NAMALWA (cell line): ENCODE data around the gene ADAMTS17.

ENCODE experiments used
- DNase-seq: peaks from one replicate; pipeline ENCODE4 v3.0.0-alpha.2; 2015; ENCODE audit warnings: low spot score

ADAMTS17 gene

GRCh38 chr15:100201376-100202280 lies 140.1 kb downstream of the ADAMTS17 start:
- DNase-seq: peak; percentile 54

DNA sequence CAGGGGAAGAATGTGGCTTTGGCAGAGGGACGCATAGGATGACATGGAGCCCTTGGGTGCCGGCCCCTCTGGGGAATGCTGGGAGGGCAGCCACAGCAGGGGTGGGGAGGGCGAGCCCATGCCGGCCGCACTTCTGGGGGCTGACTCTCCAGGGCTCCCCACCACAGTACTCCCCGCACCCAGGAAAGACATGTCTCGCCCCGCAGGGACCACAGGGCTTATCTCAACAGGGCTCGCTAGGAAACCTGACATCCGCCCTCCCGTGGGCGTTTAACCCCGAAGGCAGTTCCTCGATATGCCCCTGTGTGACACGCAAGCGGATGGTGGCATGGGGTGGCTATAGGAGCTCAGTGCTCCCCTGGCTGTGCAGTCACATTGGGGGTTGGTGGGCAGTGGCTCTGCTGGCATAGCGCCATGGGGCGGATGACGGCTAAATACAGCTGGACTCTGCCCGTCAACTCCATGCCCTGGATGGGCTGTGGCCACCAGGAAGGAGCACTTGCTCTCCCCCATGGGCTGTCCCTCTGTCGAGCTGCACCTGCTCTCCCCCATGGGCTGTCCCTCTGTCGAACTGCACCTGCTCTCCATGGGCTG lies 141.4 kb downstream of the ADAMTS17 start:
- no peak for DNase-seq

DNA sequence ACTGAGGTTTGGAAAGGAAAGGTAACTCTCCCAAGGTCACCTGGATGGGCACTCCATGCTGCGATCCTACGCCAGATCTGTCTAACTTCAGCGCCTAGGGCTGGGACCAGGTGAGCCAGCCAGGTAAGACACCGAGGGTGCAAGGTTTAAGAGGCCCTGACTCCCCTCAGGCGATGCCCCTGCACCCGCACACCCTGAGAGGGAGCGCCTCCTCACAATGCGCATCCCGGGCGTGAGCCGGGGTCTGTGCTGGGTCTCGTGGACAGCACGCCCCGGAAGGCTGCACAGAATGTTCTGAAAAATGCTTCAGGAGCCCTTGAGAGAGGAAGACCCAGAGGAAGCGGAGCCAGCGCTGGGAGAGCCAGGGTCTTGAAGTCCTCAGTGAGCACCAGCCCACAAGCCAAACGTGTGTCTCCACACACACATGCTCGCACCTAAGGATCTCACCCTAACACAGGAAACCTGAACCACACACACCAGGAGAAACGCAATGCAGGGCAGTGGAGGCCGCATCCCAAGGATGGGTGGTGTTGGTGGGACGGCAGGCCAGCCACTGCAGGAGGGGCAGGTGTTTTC lies 142.0 kb downstream of the ADAMTS17 start:
- no peak for DNase-seq

DNA sequence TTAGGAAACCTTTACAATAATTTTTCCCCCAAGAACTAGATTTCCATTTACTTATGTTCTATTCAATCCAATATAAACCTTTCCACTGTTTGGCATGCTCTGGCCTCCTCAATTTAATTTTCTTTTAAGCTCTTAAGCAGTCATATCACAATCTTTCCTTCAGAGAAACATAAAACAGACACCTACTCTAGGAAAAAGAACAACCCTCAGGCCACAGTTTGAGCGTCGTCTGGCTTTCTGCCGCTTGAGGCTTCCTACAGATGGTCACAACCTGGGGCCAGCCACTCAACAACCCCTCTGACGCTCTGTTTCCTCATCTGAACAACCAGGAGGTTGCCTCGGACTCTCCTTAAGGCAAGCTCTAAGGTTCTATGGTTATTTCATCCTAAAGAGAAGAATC lies 143.3 kb downstream of the ADAMTS17 start:
- no peak for DNase-seq

DNA sequence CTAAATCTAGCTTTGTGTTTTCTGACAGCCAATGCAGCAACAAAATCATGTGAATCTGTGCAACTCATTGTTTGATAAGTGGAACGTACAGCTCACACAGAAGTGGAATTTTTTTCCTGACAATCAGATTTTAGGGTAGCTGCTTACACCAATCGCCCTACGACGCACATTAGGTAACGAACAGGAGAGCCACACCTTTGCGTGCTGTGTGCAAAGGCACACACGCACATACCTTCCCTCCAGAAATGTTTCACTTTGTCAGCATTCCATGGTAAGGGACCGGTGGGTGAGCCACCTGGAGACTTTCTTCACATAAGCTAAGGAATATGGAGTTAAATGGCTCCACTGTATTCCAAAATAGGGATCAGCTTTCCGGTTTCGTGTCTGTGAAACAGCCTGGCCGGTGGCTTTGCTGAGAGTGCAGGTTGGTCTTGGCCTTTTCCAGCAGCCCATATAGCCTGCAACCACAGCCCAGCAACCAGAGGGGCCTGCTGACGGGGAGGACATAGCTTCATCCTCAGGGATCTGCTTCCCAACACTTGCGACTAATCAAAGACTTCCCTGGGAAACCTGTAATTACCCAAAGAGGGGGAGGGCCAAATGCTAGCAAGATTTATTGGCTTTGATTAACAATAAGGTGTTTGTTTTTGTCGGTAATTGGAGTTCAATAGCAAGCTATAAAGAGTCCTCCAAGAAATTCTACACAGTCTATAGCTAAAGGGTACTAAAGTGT lies 145.3 kb downstream of the ADAMTS17 start:
- DNase-seq: no peak

DNA sequence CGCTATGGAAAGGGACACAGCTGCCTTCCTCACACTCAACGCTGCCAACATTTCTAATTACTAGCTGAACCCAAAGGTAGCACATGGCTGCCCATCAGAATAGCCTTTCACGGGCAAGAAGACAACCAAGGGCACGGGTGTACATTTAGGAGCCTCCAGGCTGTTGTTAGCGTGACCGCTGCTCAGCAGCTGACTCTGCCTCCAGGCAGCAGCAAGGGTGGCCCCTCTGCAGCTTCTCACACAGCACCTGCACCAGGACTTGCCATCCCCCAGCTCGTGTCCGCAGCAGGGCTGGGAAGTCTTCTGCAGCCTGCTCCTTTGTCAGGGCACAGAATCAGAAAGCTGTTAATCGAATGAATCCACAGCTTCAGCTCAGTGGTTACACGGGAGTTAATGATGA lies 146.8 kb downstream of the ADAMTS17 start:
- DNase-seq: no peak

- DNase-seq: no peak
Observed at GRCh38 chr15:100193277-100193860, 148.4 kb downstream of the ADAMTS17 start.

DNA sequence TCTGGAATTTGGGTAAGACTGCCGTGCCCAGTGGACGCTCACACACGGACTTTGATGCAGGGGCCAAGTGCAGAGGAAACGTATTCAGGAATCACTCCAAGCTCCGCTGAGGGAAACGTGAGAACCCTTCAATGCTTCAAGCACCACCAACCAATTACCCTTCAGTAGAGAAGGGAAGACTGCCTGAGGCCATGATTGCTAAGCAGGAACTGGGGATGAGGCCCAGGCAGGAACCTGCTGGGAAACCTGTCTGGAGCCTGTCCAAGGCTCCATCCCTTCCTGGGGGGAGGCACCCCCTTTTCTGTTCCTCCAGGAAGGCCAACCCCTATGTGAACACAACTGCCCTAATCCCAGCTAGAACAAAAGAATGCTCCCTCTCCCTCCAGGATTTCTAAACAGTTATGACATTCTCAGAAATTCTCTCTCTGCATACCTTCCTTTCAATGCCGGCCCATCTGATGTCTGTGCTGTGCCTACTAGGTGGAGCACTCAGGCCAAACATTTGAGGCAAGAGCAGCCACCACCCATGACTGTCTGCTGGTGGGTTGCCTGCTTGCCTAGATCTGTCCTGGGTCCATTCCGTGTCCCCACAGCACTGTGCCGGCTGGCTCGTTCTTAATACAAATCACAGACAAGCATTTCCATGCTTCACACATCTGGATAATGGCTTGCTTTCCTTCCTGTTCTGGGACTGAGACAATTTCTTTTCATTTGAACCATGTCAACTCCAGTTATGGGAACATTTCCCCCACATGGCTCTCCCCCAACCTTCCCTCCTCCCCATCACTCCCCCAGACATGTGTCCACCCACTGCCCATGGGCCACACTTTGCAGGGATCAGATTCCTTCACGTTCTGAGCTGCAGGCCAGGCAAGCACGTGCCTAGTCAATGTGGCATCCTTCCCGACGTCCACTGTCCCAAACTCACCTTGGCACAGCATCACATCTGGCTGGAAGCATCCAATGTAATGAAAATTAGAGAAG lies 149.4 kb downstream of the ADAMTS17 start:
- DNase-seq: no peak

DNA sequence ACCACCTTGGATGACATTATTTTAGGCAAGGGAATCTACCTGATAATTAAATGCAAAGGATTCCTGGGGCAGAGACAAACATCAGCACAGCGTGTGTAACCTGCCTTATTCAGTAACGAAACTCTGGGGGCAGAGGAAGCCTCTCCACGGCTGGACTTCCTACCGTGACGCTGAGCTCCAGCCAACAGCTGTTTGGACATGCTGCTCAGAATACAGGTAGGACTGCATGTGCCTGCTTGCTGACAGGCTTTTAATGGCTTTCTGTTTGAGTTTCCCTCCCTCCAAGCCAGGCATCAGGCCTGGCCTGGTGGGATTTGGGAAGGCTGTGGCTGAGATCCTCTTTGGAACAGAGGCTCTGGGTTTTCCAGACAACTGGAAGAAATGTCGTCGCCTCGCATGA lies 150.6 kb downstream of the ADAMTS17 start:
- DNase-seq: no peak

DNA sequence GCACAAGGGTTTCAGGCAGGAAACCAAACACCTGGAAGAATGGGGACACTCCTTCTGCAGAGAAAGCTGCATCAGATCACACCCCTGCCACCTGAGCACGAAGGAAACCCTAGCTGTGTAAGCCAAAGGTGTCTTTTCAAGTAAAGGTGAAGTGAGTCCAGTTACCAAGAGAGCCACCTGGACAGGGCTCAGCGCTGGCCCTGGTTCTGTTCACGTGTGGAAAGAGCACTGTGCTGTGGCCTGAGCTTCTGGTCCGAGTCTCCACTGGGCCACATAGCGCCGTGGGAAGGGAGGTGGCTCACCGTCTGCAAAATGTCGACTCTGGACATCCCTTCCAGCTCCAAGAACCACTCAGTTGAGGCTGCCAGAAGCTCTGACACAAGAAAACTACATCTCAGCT lies 151.1 kb downstream of the ADAMTS17 start:
- no peak for DNase-seq

DNA sequence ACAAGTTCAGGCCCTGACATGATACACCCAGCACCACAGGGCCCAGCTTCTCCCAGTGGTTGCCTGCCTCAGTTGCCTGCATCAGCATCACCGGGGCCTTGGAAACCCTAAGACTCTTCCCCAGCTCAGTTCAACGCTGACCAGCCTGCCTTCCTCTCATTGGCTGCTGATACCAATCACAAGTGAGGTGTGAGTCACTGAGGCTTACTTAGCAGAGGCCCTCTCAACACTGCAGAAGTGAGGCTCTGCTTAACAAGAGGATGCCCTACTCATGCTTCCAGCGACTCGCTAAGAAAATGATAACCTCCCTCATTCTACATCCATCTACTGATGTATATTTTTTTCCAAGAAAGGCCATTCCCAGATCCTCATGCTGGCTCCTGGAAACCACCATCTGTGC lies 151.9 kb downstream of the ADAMTS17 start:
- no peak for DNase-seq

DNA sequence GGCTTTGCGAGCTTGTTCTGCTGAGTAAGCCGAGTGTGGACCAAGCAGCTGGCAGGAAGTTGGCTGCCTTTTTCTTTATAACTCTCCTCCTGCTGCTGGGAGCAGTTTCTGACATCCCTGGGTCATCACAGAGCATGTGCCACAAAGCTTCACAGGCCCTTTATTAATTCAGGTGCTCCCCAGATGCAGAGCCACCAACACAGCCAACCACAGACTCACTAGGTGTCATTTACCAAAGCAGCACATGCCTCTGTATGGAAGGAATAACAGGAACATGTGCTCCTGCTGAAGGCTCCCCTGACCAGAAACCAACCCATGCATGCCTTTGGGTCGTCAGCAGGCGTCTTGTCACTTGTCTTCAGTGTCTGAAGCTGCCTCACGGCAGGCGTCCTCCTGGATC lies 152.5 kb downstream of the ADAMTS17 start:
- no peak for DNase-seq

GRCh38 chr15:100187677-100188076 lies 154.1 kb downstream of the ADAMTS17 start:
- no peak for DNase-seq

- DNase-seq: no peak
Observed at GRCh38 chr15:100186960-100187359, 154.8 kb downstream of the ADAMTS17 start.

- no peak for DNase-seq
Observed at GRCh38 chr15:100186366-100186765, 155.4 kb downstream of the ADAMTS17 start.

DNA sequence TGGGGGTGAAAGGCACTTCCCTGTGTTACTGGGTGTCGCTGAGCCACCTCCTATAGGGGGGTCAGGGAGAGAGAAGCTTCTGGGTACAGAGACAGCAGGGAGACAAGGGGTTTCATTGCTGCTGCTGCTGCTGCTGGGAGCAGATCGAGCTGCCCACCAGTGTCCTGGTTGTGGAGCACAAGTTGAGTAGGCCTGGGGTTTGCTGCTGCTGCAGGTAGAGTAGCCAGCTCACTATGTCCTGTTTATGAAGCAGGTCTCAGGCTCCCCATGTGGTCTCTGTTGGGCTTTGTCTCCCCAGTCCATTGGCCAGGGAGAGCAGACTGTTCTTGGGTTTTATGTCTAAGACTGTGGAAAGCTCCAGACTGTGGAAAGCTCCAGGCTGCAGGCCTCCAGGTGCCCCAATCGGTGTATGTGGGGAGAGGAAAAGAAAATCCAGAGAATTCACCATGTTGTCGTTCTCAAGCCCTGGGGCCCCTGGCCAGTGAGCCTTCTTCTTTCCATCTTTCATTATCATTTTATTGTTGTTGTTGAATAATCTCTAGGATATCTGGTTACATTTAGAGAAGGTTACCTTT lies 157.8 kb downstream of the ADAMTS17 start:
- no peak for DNase-seq

- no peak for DNase-seq
Observed at GRCh38 chr15:100180921-100181320, 160.9 kb downstream of the ADAMTS17 start.

DNA sequence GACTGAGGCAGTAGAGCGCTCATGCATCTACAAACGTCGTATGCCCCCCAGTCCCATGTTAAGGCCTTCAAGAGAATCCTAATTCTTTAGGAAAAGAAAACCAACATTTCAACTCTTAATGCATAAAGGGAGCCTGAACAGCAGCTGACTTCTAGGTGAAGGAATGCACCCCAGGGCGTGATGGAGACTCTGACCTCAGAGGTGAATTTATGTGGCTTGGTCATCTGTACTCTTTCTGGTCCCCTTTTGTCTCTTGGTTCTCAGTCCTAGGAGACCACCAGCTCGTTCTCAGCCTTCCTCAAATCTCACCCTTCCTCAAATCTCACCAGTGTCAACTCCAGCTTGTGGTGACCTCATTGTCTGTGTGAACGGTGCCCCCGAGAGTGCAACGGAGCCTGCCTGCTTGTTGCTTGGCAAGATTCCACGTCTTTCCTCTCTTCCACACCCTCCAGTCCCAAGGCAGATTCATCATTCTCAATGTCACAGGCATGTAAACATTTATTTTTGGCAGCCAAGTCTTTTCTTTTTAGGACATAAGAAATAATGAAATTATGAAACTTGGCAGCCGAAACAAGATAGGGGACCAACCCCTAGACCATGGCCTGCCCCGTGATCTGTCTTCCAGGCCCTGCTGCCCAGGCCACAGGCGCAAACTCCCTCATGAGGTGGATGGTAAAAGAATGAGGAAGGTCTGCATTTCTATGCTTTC lies 166.2 kb downstream of the ADAMTS17 start:
- DNase-seq: no peak

GRCh38 chr15:100174904-100175275 lies 166.9 kb downstream of the ADAMTS17 start:
- DNase-seq: no peak
